Osteocyte (in vitro differentiated cells): ENCODE measurements around the gene NEU3. TPM values are rescaled to one million over a fixed set of nuclear protein-coding genes. Genes with fewer than 3 reads are reported as not detected.
A peak's percentile ranks its signal among the peaks of the same experiment; 100 is the strongest.
"Not testable (repeated sequence)": the region's sequence is repeated elsewhere in the genome, so short reads cannot be mapped to it uniquely, and the experiment has no call there.

ENCODE experiments used
- DNase-seq: peaks from one replicate; pipeline ENCODE4 v3.0.0; 2021; ENCODE audit warnings: mixed read lengths; ENCODE audit not compliant: unreplicated experiment; ENCODE audit errors: extremely low spot score
- H3K27ac Mint-ChIP-seq: one replicate; pipeline ENCODE4 v1.8.0; 2021; ENCODE audit warnings: mild to moderate bottlenecking, mixed read lengths; ENCODE audit not compliant: unreplicated experiment
- H3K27me3 Mint-ChIP-seq: one replicate; pipeline ENCODE4 v1.8.0; 2021; ENCODE audit warnings: mixed read lengths; ENCODE audit not compliant: unreplicated experiment
- H3K36me3 Mint-ChIP-seq: one replicate; pipeline ENCODE4 v1.8.0; 2021; ENCODE audit warnings: mixed read lengths; ENCODE audit not compliant: unreplicated experiment
- H3K4me1 Mint-ChIP-seq: one replicate; pipeline ENCODE4 v1.8.0; 2021; ENCODE audit warnings: mixed read lengths; ENCODE audit not compliant: unreplicated experiment
- H3K4me3 Mint-ChIP-seq: one replicate; pipeline ENCODE4 v1.8.0; 2021; ENCODE audit warnings: mild to moderate bottlenecking, moderate library complexity, mixed read lengths; ENCODE audit not compliant: unreplicated experiment
- H3K9me3 Mint-ChIP-seq: one replicate; pipeline ENCODE4 v1.8.0; 2021; ENCODE audit warnings: mixed read lengths; ENCODE audit not compliant: unreplicated experiment
- CTCF ChIP-seq: fragments of 200-600 bp; sonication (generic); IDR thresholded peaks from 2 replicates; pipeline ENCODE4 v1.5.0; 2021; ENCODE audit warnings: antibody characterized with exemption, mild to moderate bottlenecking, moderate library complexity
- total RNA-seq: library from RNA; stranded (reverse); gene quantifications from 2 replicates; pipeline ENCODE4 v1.2.1, GENCODE V29; 2021

The NEU3 gene
- total RNA-seq, 1 donor from 2014 or later: 10.1 TPM

- H3K27ac Mint-ChIP-seq: no peak overlapping the region
- peak; percentile 59 for DNase-seq
- H3K4me1 Mint-ChIP-seq: no peaks in the 10 kb centered on the region
- no peak overlapping the region for H3K4me3 Mint-ChIP-seq
- no peaks in the 10 kb centered on the region for H3K36me3 Mint-ChIP-seq
- TF ChIP-seq CTCF: no peak
- peaks cover 27% of the 10 kb centered on the region for H3K27me3 Mint-ChIP-seq
- H3K9me3 Mint-ChIP-seq: no peaks in the 10 kb centered on the region
Measured at GRCh38 chr11:75040167-75040770, 51.5 kb downstream of the NEU3 start.

DNA sequence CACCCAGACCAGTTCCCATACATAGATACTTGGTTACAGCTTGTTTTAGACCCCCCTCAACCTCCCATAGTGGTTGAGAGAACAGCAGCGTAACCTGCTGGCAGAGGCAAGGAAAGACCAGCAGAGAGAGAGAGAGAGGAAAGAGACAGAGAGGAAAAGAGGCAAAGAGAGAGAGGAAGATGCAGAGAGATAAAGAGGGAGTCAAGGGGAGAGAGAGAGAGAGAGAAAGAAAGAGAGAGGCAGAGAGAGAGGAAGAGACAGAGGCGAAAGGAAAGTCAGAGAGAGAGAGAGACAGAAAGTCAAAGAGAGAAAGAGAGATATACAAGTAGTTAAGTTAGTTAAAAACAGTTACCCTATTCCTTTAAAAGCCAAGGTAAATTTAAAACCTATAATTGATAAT, 52.5 kb downstream of the NEU3 start:
- H3K27ac Mint-ChIP-seq: no peak overlapping the region
- TF ChIP-seq CTCF: no peak

GRCh38 chr11:75041821-75042220, 53.1 kb downstream of the NEU3 start:
- H3K36me3 Mint-ChIP-seq, H3K4me1 Mint-ChIP-seq, H3K27ac Mint-ChIP-seq, DNase-seq, H3K4me3 Mint-ChIP-seq, H3K9me3 Mint-ChIP-seq: not testable (repeated sequence)
- peaks cover 27% of the 10 kb centered on the region for H3K27me3 Mint-ChIP-seq

More for the DNA sequence above, 52.5 kb downstream of the NEU3 start:
- peak; percentile 7 for DNase-seq
- H3K4me3 Mint-ChIP-seq: no peak overlapping the region
- no peaks in the 10 kb centered on the region for H3K36me3 Mint-ChIP-seq
- peaks cover 27% of the 10 kb centered on the region for H3K27me3 Mint-ChIP-seq
- H3K4me1 Mint-ChIP-seq: no peaks in the 10 kb centered on the region
- H3K9me3 Mint-ChIP-seq: no peaks in the 10 kb centered on the region

GRCh38 chr11:75044381-75045170, 55.8 kb downstream of the NEU3 start:
- H3K9me3 Mint-ChIP-seq, H3K27ac Mint-ChIP-seq, H3K4me1 Mint-ChIP-seq, H3K36me3 Mint-ChIP-seq, H3K4me3 Mint-ChIP-seq: not testable (repeated sequence)
- DNase-seq: peak; percentile 60
- peaks cover 27% of the 10 kb centered on the region for H3K27me3 Mint-ChIP-seq

GRCh38 chr11:75046668-75047067, 57.9 kb downstream of the NEU3 start:
- H3K9me3 Mint-ChIP-seq, H3K4me1 Mint-ChIP-seq, H3K36me3 Mint-ChIP-seq, H3K27ac Mint-ChIP-seq, H3K4me3 Mint-ChIP-seq: not testable (repeated sequence)
- H3K27me3 Mint-ChIP-seq: peaks cover 19% of the 10 kb centered on the region
- DNase-seq: peak; percentile 34

DNA sequence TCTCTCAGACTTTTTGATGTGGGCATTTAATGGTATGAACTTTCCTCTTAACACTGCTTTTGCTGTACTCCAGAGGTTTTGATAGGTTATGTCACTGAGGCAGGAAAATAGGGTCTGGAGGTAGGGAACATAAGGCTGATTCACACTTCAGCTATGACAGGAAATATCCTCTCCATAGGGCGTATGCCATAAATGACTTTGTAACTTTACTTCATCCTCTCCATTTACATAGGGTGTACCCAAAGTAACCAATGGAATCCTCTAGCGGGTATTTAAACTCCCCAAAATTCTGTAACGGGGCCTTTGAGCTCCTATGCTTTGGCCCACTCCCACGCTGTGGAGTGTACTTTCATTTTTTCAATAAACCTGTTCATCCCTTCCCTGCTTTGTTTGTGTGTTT, 58.5 kb downstream of the NEU3 start:
- peaks cover 5% of the 10 kb centered on the region for H3K9me3 Mint-ChIP-seq
- H3K4me3 Mint-ChIP-seq: no peak overlapping the region
- no peaks in the 10 kb centered on the region for H3K36me3 Mint-ChIP-seq
- no peak for TF ChIP-seq CTCF
- DNase-seq: peak; percentile 8
- H3K4me1 Mint-ChIP-seq: peaks cover 7% of the 10 kb centered on the region
- no peak overlapping the region for H3K27ac Mint-ChIP-seq
- peaks cover 15% of the 10 kb centered on the region for H3K27me3 Mint-ChIP-seq

GRCh38 chr11:75049501-75050266, 61.0 kb downstream of the NEU3 start:
- not testable (repeated sequence) for H3K36me3 Mint-ChIP-seq, H3K27ac Mint-ChIP-seq, H3K4me3 Mint-ChIP-seq, H3K4me1 Mint-ChIP-seq
- peak; percentile 19 for DNase-seq
- peaks cover 17% of the 10 kb centered on the region for H3K9me3 Mint-ChIP-seq
- peaks cover 26% of the 10 kb centered on the region for H3K27me3 Mint-ChIP-seq
